AG10803 (cell line): ENCODE measurements around the gene NCAPD3.

Experiments
- DNase-seq: peaks from one replicate; pipeline ENCODE4 v3.0.0; 2010; ENCODE audit warnings: low read depth
- H3K4me3 ChIP-seq: 2 replicates; pipeline ENCODE4 v1.5.1; 2011; ENCODE audit warnings: mild to moderate bottlenecking, low read length, control low read depth
- CTCF ChIP-seq: conservative IDR thresholded peaks from 2 replicates; pipeline ENCODE4 v1.5.1; 2011; ENCODE audit warnings: mild to moderate bottlenecking, low read length, control low read depth, inconsistent platforms

NCAPD3 gene

GRCh38 chr11:134176284-134176683, 47.5 kb downstream of the NCAPD3 start:
- DNase-seq: peak; percentile 19
- no peak for TF ChIP-seq CTCF
- no peak overlapping the region for H3K4me3 ChIP-seq

GRCh38 chr11:134173296-134173695, 50.5 kb downstream of the NCAPD3 start:
- H3K4me3 ChIP-seq: no peak overlapping the region
- no peak for DNase-seq
- no peak for TF ChIP-seq CTCF

- no peak for DNase-seq
- no peak overlapping the region for H3K4me3 ChIP-seq
- TF ChIP-seq CTCF: no peak
Measured at GRCh38 chr11:134171951-134172350, 51.8 kb downstream of the NCAPD3 start.

GRCh38 chr11:134170919-134171281, 52.9 kb downstream of the NCAPD3 start:
- peak; percentile 66 for DNase-seq
- no peak for TF ChIP-seq CTCF
- no peak overlapping the region for H3K4me3 ChIP-seq

GRCh38 chr11:134170177-134170918, 53.4 kb downstream of the NCAPD3 start:
- no peak overlapping the region for H3K4me3 ChIP-seq
- no peak for DNase-seq
- no peak for TF ChIP-seq CTCF

- no peak for TF ChIP-seq CTCF
- no peak for DNase-seq
- no peak overlapping the region for H3K4me3 ChIP-seq
Measured at GRCh38 chr11:134164490-134165370, 59.0 kb downstream of the NCAPD3 start.

- no peak for DNase-seq
- no peak for TF ChIP-seq CTCF
- no peak overlapping the region for H3K4me3 ChIP-seq
Measured at GRCh38 chr11:134159652-134160051, 64.1 kb downstream of the NCAPD3 start.
